DOHH2 (cell line): Measurements from ENCODE around the gene PSPN.

Source experiments
- H3F3A ChIP-seq: fragments of 200-600 bp; sonication (generic), shearing (Covaris generic); 2 replicates; pipeline ENCODE4 v1.6.0; 2016; ENCODE audit warnings: antibody characterized with exemption, mild to moderate bottlenecking; ENCODE audit not compliant: control insufficient read depth, insufficient read depth
- H3K27ac ChIP-seq: fragments of 200-600 bp; sonication (generic); 2 replicates; pipeline ENCODE4 v1.5.1; 2014; ENCODE audit warnings: low read depth, mild to moderate bottlenecking, low read length, moderate library complexity
- H3K27me3 ChIP-seq: fragments of 200-600 bp; sonication (generic); 2 replicates; pipeline ENCODE4 v1.6.1; 2014; ENCODE audit warnings: mild to moderate bottlenecking, low read length, mixed read lengths; ENCODE audit not compliant: control insufficient read depth
- H3K36me3 ChIP-seq: fragments of 200-600 bp; sonication (generic); 2 replicates; pipeline ENCODE4 v1.6.1; 2014; ENCODE audit warnings: mild to moderate bottlenecking, low read length, moderate library complexity, mixed read lengths; ENCODE audit not compliant: control insufficient read depth
- H3K4me1 ChIP-seq: fragments of 200-600 bp; sonication (generic); 2 replicates; pipeline ENCODE4 v1.6.1; 2014; ENCODE audit warnings: mild to moderate bottlenecking, low read length, mixed read lengths; ENCODE audit not compliant: control insufficient read depth
- H3K4me2 ChIP-seq: fragments of 200-600 bp; sonication (generic); 2 replicates; pipeline ENCODE4 v1.6.0; 2014; ENCODE audit warnings: mild to moderate bottlenecking, low read length, moderate library complexity
- H3K4me3 ChIP-seq: fragments of 200-600 bp; sonication (generic); 2 replicates; pipeline ENCODE4 v1.5.1; 2014; ENCODE audit warnings: mild to moderate bottlenecking, low read length, mixed read lengths
- H3K79me2 ChIP-seq: fragments of 200-600 bp; sonication (generic); 2 replicates; pipeline ENCODE4 v1.6.1; 2014; ENCODE audit warnings: mild to moderate bottlenecking, low read length, mixed read lengths; ENCODE audit not compliant: control insufficient read depth
- H3K9me2 ChIP-seq: fragments of 200-600 bp; sonication (generic); replicated peaks from 2 replicates; pipeline ENCODE4 v1.6.1; 2014; ENCODE audit warnings: mild to moderate bottlenecking, low read length, mixed read lengths; ENCODE audit not compliant: control insufficient read depth
- H3K9me3 ChIP-seq: fragments of 200-600 bp; sonication (generic); 2 replicates; pipeline ENCODE4 v1.6.1; 2014; ENCODE audit warnings: antibody characterized with exemption, low read length, mixed read lengths; ENCODE audit not compliant: control insufficient read depth, insufficient read depth
- H4K20me1 ChIP-seq: fragments of 200-600 bp; sonication (generic); 2 replicates; pipeline ENCODE4 v1.6.0; 2014; ENCODE audit warnings: low read depth, mild to moderate bottlenecking, antibody characterized with exemption, low read length, moderate library complexity; ENCODE audit not compliant: control insufficient read depth, insufficient read depth
- EZH2phosphoT487 ChIP-seq: fragments of 200-600 bp; sonication (generic); IDR thresholded peaks from 2 replicates; pipeline ENCODE4 v1.6.1; 2017; ENCODE audit warnings: borderline replicate concordance, mild to moderate bottlenecking, antibody characterized with exemption, low read length, moderate library complexity, mixed read lengths
- TF ChIP-seq, protein P1 (sequence below): fragments of 200-600 bp; sonication (generic); IDR thresholded peaks from one replicate; pipeline ENCODE4 v1.5.1; 2014; ENCODE audit warnings: antibody characterized with exemption, mild to moderate bottlenecking, low read depth, low read length; ENCODE audit not compliant: poor library complexity, severe bottlenecking

PSPN gene

DNA sequence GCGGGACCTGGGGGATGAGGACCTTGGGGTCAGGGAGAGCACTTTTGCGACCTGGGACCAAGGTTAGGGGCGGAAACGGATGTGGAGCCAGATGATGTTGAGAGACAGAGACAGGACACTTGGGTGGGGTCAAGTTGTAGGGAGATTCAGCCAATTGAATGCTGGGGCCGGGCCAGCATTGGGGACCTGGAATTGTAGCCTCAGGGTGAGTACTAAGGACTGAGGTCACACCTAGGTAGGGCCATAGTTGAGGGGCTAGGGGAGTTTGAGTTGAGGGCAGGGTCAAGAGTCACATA lies 2.0 kb downstream of the PSPN start:
- H4K20me1 ChIP-seq, result no peaks in the 10 kb centered on the region
- peaks cover 7% of the 10 kb centered on the region for H3K36me3 ChIP-seq
- H3K9me3 ChIP-seq, result no peaks in the 10 kb centered on the region
- 0 out of 2 replicates have a peak, but pooled peaks cover 5% of the 10 kb centered on the region for H3F3A ChIP-seq
- H3K27me3 ChIP-seq, result no peaks in the 10 kb centered on the region
- H3K9me2 ChIP-seq, result no peaks in the 10 kb centered on the region
- peak overlapping the region; percentile 65 for H3K4me2 ChIP-seq
- no peaks in the 10 kb centered on the region for H3K79me2 ChIP-seq
- peak overlapping the region; percentile 78 for H3K4me3 ChIP-seq
- no peak for TF ChIP-seq EZH2phosphoT487
- TF ChIP-seq, protein P1, sequence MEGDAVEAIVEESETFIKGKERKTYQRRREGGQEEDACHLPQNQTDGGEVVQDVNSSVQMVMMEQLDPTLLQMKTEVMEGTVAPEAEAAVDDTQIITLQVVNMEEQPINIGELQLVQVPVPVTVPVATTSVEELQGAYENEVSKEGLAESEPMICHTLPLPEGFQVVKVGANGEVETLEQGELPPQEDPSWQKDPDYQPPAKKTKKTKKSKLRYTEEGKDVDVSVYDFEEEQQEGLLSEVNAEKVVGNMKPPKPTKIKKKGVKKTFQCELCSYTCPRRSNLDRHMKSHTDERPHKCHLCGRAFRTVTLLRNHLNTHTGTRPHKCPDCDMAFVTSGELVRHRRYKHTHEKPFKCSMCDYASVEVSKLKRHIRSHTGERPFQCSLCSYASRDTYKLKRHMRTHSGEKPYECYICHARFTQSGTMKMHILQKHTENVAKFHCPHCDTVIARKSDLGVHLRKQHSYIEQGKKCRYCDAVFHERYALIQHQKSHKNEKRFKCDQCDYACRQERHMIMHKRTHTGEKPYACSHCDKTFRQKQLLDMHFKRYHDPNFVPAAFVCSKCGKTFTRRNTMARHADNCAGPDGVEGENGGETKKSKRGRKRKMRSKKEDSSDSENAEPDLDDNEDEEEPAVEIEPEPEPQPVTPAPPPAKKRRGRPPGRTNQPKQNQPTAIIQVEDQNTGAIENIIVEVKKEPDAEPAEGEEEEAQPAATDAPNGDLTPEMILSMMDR, result no peak
- peaks cover 13% of the 10 kb centered on the region for H3K4me1 ChIP-seq
- peak overlapping the region; percentile 29; the same call in 1 of the 2 replicates for H3K27ac ChIP-seq

DNA sequence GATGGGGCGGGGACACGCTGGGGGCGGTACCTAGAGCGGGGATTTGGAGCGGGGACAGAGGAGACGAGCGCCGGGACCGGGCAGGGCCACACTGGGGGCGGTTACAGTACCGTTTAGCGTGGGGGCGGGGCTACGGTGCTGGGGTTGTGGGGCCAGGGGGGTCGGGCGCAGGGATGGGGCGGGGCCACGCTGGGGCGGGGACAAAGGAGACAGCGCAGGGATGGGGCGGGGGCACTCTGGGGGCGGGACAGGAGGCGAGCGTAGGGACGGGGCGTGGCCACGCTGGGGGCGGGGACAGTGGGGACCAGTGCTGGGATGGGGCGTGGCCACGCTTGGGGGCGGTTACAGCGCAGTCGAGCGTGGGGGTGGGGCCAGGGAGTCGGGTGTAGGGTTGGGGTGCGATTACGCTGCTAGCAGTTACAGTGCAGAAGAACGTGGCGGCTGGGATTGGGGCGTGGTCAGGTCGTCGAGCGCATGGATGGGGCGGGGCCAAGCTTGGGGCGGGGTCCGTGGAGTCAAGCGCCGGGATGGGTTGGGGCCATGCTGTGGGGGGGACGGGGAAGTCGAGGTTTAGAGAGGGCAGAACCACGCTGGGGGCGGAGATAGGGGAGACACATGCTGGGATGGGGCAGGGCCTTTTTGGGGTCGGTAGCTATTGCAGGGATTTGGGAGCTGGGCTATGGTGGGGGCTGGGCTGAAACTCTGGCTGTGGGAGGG lies 2.5 kb downstream of the PSPN start:
- H3K4me2 ChIP-seq, result peak overlapping the region; percentile 67
- H3K36me3 ChIP-seq, result peaks cover 11% of the 10 kb centered on the region
- H3K27me3 ChIP-seq, result no peaks in the 10 kb centered on the region
- no peaks in the 10 kb centered on the region for H3K9me3 ChIP-seq
- peak overlapping the region; percentile 83 for H3K27ac ChIP-seq
- H3K4me1 ChIP-seq, result peaks cover 13% of the 10 kb centered on the region
- no peaks in the 10 kb centered on the region for H4K20me1 ChIP-seq
- no peak for TF ChIP-seq EZH2phosphoT487
- 0 out of 2 replicates have a peak, but pooled peaks cover 5% of the 10 kb centered on the region for H3F3A ChIP-seq
- no peaks in the 10 kb centered on the region for H3K9me2 ChIP-seq
- H3K79me2 ChIP-seq, result no peaks in the 10 kb centered on the region
- peak overlapping the region; percentile 98 for H3K4me3 ChIP-seq

DNA sequence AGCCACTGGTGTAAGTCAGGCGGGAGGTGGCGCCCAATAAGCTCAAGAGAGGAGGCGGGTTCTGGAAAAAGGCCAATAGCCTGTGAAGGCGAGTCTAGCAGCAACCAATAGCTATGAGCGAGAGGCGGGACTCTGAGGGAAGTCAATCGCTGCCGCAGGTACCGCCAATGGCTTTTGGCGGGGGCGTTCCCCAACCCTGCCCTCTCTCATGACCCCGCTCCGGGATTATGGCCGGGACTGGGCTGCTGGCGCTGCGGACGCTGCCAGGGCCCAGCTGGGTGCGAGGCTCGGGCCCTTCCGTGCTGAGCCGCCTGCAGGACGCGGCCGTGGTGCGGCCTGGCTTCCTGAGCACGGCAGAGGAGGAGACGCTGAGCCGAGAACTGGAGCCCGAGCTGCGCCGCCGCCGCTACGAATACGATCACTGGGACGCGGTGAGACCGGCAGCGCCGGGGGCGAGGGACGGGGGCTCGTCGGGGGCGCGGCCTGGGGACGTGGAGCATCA lies 3.1 kb downstream of the PSPN start, which contains the start of gene ALKBH7:
Gene ALKBH7 (plus strand): TSS at position 201 of the 502 bp plus-strand sequence. CDS start 27 bp downstream, at position 228.
- H3K27ac ChIP-seq, result peak within 1 kb of the TSS; percentile 83
- peaks cover 17% of the 10 kb centered on the region for H3K36me3 ChIP-seq
- H3K79me2 ChIP-seq, result no peaks in the 10 kb centered on the region
- H3F3A ChIP-seq, result 0 out of 2 replicates have a peak, but pooled peaks cover 5% of the 10 kb centered on the region
- peak within 1 kb of the TSS; percentile 98 for H3K4me3 ChIP-seq
- H3K4me2 ChIP-seq, result peak within 1 kb of the TSS; percentile 67
- H4K20me1 ChIP-seq, result no peaks in the 10 kb centered on the region
- no peaks in the 10 kb centered on the region for H3K9me2 ChIP-seq
- no peak for TF ChIP-seq EZH2phosphoT487
- TF ChIP-seq, protein P1, result no peak
- no peaks in the 10 kb centered on the region for H3K9me3 ChIP-seq
- no peaks in the 10 kb centered on the region for H3K27me3 ChIP-seq
- peaks cover 13% of the 10 kb centered on the region for H3K4me1 ChIP-seq

DNA sequence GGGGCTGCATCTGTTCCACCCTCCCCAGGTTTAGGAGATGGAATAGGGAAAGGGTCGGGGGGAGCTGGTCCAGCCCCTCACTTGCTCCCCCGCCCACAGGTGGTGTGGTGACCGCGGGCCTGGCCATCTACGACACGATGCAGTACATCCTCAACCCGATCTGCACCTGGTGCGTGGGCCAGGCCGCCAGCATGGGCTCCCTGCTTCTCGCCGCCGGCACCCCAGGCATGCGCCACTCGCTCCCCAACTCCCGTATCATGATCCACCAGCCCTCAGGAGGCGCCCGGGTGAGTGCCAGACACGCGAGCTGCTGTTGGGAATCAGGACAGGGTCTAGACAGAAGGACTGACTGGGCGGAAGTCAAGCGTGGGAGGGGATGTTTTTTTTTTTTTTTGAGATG lies 11.4 kb downstream of the PSPN start:
- Histone ChIP-seq H3K9me2 (no peaks in the 10 kb centered on the region), H3F3A (no peaks in the 10 kb centered on the region), H3K27me3 (peaks cover 6% of the 10 kb centered on the region; the same call in 1 of the 2 replicates), H3K79me2 (peaks cover 23% of the 10 kb centered on the region), H3K27ac (no peak overlapping the region), H3K4me2 (no peak overlapping the region), H3K36me3 (peaks cover 56% of the 10 kb centered on the region), H3K9me3 (no peaks in the 10 kb centered on the region), H4K20me1 (no peaks in the 10 kb centered on the region), H3K4me1 (peaks cover 9% of the 10 kb centered on the region), H3K4me3 (no peak overlapping the region)
- TF ChIP-seq, protein P1, result no peak
- no peak for TF ChIP-seq EZH2phosphoT487
